GM10266 (cell line): Measurements from ENCODE around the gene MTCL1.

Experiments used
- DNase-seq: peaks from one replicate; pipeline ENCODE4 v3.0.0; 2012; ENCODE audit errors: extremely low spot score
- CTCF ChIP-seq: IDR thresholded peaks from 2 replicates; pipeline ENCODE4 v1.5.1; 2012; ENCODE audit warnings: mild to moderate bottlenecking, low read depth; ENCODE audit not compliant: control insufficient read depth, insufficient read depth; ENCODE audit errors: missing control alignments

Gene MTCL1

GRCh38 chr18:8826514-8826913 is 121.2 kb downstream of the MTCL1 start:
- no peak for DNase-seq
- no peak for TF ChIP-seq CTCF

GRCh38 chr18:8826971-8827370 is 121.6 kb downstream of the MTCL1 start:
- TF ChIP-seq CTCF: no peak
- DNase-seq: no peak

- no peak for DNase-seq
- no peak for TF ChIP-seq CTCF
These were observed 122.9 kb downstream of the MTCL1 start for GRCh38 chr18:8828300-8828699.

- no peak for TF ChIP-seq CTCF
- DNase-seq: no peak
These were observed 123.4 kb downstream of the MTCL1 start for GRCh38 chr18:8828798-8829197.

GRCh38 chr18:8830067-8831060 is 125.0 kb downstream of the MTCL1 start:
- DNase-seq: no peak
- TF ChIP-seq CTCF: no peak

- no peak for DNase-seq
- no peak for TF ChIP-seq CTCF
These were observed 125.8 kb downstream of the MTCL1 start for GRCh38 chr18:8831112-8831511.

GRCh38 chr18:8831531-8831930 is 126.2 kb downstream of the MTCL1 start:
- TF ChIP-seq CTCF: no peak

More at GRCh38 chr18:8831531-8831930, 126.2 kb downstream of the MTCL1 start:
- no peak for DNase-seq
